Astrocyte of the spinal cord (primary cell): ENCODE results near the gene FHIT.

Experiments used
- DNase-seq: peaks from one replicate; pipeline ENCODE4 v3.0.0; 2011; ENCODE audit warnings: low read depth, low spot score
- H3K4me3 ChIP-seq: 2 replicates; pipeline ENCODE4 v1.5.1; 2011; ENCODE audit warnings: low read depth, mild to moderate bottlenecking, low read length, moderate library complexity
- in situ Hi-C: cut with HindIII; loops from 2 replicates; pipeline ENCODE4 v1.10.0; 2017; ENCODE audit warnings: low sequenced_read_pairs
- TF ChIP-seq, protein P1 (sequence below): IDR thresholded peaks from 2 replicates; pipeline ENCODE4 v1.5.1; 2012; ENCODE audit warnings: low read depth, mild to moderate bottlenecking, low read length, inconsistent platforms

Gene FHIT

DNA sequence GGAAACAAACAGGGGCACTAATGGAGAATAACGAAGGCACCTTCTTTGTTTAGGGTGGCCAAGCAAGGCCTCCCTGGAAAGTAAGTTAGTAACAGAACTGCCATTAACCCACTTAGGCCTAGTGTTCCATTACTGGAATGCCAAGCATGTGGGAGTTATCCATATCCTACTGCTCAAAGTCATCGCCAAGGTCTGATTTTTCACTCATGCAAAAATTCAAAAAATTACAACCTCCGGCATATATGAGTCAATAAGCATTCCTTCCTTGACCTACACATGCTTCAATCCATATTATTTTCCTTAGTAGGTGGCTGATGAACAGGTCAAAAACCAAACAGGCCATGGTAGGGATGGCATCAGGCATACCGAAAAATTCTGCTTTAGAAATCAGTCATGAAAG lies 1097.2 kb downstream of the FHIT start:
- TF ChIP-seq, protein P1, sequence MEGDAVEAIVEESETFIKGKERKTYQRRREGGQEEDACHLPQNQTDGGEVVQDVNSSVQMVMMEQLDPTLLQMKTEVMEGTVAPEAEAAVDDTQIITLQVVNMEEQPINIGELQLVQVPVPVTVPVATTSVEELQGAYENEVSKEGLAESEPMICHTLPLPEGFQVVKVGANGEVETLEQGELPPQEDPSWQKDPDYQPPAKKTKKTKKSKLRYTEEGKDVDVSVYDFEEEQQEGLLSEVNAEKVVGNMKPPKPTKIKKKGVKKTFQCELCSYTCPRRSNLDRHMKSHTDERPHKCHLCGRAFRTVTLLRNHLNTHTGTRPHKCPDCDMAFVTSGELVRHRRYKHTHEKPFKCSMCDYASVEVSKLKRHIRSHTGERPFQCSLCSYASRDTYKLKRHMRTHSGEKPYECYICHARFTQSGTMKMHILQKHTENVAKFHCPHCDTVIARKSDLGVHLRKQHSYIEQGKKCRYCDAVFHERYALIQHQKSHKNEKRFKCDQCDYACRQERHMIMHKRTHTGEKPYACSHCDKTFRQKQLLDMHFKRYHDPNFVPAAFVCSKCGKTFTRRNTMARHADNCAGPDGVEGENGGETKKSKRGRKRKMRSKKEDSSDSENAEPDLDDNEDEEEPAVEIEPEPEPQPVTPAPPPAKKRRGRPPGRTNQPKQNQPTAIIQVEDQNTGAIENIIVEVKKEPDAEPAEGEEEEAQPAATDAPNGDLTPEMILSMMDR: no peak
- H3K4me3 ChIP-seq: no peak overlapping the region
- no peak for DNase-seq
- in situ Hi-C loops: no loop called here

DNA sequence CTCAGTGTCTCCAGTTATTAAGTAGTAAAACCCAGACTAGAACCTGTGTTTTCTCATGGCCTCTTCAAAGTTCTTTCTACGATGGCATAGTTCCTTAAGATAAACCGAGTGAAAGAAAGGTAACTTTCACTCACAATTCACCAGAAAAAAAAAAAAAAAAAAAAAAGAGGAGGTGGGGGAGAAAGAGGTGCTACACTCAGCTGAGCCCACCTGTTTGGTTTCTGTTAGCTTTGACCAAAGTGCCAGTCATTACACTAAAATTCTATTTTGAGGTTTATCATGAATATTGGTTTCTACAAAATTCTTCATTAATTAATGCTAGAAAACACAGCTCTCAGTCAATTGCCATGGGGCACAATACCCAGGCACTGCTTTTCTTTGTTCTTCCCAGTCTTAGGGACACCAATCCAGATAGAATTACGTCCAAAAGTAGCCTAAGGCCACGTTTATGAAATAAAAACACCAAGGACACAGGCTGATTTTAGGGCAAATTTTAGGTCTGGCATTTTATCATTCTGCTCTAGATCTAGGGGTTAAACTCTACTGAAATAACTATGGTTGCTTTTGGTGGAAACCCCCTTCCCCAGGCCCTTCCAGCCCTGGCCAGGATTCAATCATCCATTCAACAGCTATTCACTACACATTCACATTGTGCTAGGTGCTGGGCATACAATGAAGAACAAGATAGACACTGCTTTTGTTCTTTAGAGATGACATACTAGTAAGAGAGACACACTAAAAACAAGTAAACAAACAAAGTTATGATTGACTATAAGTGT lies 1097.8 kb downstream of the FHIT start:
- DNase-seq: no peak
- in situ Hi-C loops: no loop called here
- H3K4me3 ChIP-seq: no peak overlapping the region
- TF ChIP-seq, protein P1: no peak

DNA sequence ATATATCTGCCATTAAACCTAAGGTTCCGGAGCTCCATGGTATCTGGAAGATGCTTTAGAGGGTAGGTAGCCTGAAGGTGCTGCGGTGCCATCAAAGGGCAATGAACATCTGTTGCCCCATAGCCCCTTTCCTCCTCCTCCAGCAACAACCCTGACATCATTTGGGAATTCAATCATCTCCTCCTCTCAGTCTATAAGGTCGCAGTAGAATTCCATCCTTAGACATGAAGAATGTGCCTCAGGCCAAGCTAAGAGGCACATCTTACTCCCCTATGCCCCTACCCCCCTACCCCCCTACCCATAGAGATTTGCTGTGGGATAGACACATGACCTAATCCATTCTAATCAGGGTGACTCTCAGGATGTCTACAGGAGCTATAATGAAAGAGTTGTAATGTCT lies 1101.8 kb downstream of the FHIT start:
- DNase-seq: no peak
- in situ Hi-C loops: no loop called here
- TF ChIP-seq, protein P1: no peak
- no peak overlapping the region for H3K4me3 ChIP-seq

DNA sequence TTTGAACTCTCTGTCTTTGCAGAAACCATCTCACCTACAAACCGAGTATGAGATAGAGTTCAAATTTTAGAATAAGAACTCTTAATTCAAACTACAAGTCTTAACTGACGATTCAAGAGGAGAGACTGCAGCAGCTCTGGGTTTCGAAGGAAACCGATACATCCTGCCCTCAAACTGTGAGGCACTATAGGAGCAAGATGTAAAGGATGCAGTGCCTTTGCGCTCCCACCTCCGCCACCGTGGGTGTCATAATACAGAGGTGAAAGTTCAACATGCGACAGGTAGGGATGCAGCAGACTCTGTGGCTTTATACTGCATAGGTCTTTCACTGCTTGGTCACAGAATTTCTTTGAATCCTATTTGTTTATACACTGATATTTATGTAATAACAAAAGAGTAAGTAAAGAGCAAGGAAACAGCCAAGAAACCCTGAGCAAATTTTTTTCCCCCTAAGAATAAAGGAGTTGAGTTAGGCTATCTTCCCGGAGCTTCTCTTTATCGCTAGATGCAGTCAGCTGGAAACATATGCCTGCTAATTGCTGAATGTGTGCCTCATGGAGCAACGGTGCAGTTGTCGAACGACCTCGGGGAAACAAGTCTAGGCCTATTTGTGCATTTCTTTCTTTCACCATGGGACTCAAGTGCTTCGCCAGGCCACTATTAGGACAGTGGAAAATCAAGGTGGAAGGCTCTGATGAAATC lies 1103.9 kb downstream of the FHIT start:
- no peak for DNase-seq
- in situ Hi-C loops: no loop called here
- H3K4me3 ChIP-seq: no peak overlapping the region
- TF ChIP-seq, protein P1: no peak

DNA sequence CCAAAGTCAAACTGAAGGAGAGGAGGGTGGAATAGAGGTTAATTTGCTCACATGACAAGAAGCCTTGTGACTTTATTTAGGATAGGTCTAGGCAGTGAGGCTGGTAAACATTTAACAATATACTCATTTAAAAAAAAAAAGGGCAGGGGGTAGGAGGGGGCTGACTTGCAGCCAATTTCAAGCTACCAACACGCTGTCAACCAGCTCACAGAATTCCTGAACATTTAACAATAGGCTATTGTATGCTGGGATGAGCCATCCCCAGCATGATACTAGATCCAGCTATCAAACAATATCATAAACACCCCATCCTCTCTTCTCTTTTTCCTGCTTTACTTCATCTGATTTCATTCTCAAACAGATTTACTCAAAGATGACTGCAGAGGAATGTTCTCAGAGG lies 1105.1 kb downstream of the FHIT start:
- TF ChIP-seq, protein P1: no peak
- no peak for DNase-seq
- in situ Hi-C loops: no loop called here
- H3K4me3 ChIP-seq: no peak overlapping the region

DNA sequence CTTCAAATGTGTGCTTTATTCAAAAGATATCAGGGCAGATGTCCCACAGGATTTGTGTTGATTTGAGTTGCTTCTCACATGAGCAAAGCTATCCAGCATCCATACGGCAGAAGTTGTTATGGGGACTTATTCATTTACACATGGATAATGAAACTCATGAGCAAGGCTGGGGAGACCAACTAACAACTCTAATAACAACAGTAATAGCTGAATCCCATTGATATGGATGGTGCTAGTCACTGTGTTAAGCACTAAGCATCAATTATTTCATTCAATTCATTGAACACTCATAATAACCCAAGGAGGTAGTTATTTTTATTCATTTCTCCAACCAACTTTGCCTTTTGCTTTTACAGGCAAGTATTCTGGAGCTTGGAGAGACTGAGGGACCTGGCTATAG lies 1107.2 kb downstream of the FHIT start:
- in situ Hi-C loops: no loop called here
- H3K4me3 ChIP-seq: no peak overlapping the region
- TF ChIP-seq, protein P1: no peak
- DNase-seq: no peak
